ENCODE results near the gene STIP1. TPM values are rescaled to one million over a fixed set of nuclear protein-coding genes. Genes with fewer than 3 reads are reported as not detected.
A peak's percentile ranks its signal among the peaks of the same experiment; 100 is the strongest.

STIP1 gene
- total RNA-seq, 3 donors from 2014 or later, result 49.4 to 118 (median 80.3) TPM

- ATAC-seq (no peak), DNase-seq (no peak)
- Histone ChIP-seq H3K36me3 (ENCODE audit: low read depth) (peaks cover 22% of the 10 kb centered on the region), H3K4me3 (no peak overlapping the region), H3K4me1 (ENCODE audit: low read depth) (no peaks in the 10 kb centered on the region), H3K9me3 (no peaks in the 10 kb centered on the region)
- no peak for TF ChIP-seq CTCF (IDR thresholded peaks at IDR 0.05)
- intact Hi-C loops (cut with DNase I, micrococcal nuclease), result no loop called here
Observed at GRCh38 chr11:64198511-64198910, 12.5 kb downstream of the STIP1 start.

GRCh38 chr11:64201543-64201942, 15.6 kb downstream of the STIP1 start:
- Histone ChIP-seq H3K9me3 (no peaks in the 10 kb centered on the region), H3K4me3 (no peak overlapping the region), H3K36me3 (ENCODE audit: low read depth) (peaks cover 14% of the 10 kb centered on the region), H3K4me1 (ENCODE audit: low read depth) (peaks cover 24% of the 10 kb centered on the region)
- no peak for TF ChIP-seq CTCF (IDR thresholded peaks at IDR 0.05)
- DNase-seq (no peak), ATAC-seq (no peak)
- intact Hi-C loops (cut with DNase I, micrococcal nuclease), result loop anchor here in 1 of 2 donors (10.0 kb wide), 1 partner anchor 103 kb away; the partner anchor contains the start of genes CATSPERZ and ESRRA

- intact Hi-C loops (cut with DNase I, micrococcal nuclease), result loop anchor here in 1 of 2 donors (10.0 kb wide), 1 partner anchor 102 kb away; the partner anchor contains the start of genes CATSPERZ and ESRRA
- peaks cover 14% of the 10 kb centered on the region for H3K36me3 ChIP-seq (ENCODE audit: low read depth)
- peaks cover 29% of the 10 kb centered on the region for H3K4me1 ChIP-seq (ENCODE audit: low read depth)
- TF ChIP-seq CTCF (IDR thresholded peaks at IDR 0.05), result no peak
- DNase-seq (no peak), ATAC-seq (no peak)
- no peaks in the 10 kb centered on the region for H3K9me3 ChIP-seq
- H3K4me3 ChIP-seq, result no peak overlapping the region
Observed at GRCh38 chr11:64202992-64203391, 17.0 kb downstream of the STIP1 start.

GRCh38 chr11:64203421-64204079, 17.6 kb downstream of the STIP1 start:
- Histone ChIP-seq H3K9me3 (no peaks in the 10 kb centered on the region), H3K4me3 (no peak overlapping the region), H3K36me3 (ENCODE audit: low read depth) (peaks cover 14% of the 10 kb centered on the region), H3K4me1 (ENCODE audit: low read depth) (peaks cover 32% of the 10 kb centered on the region)
- ATAC-seq (no peak), DNase-seq (no peak)
- no peak for TF ChIP-seq CTCF (IDR thresholded peaks at IDR 0.05)
- intact Hi-C loops (cut with DNase I, micrococcal nuclease), result loop anchor here in 1 of 2 donors (10.0 kb wide), 1 partner anchor 101 kb away; the partner anchor contains the start of genes CATSPERZ and ESRRA

GRCh38 chr11:64204080-64204440, 18.1 kb downstream of the STIP1 start:
- Histone ChIP-seq H3K4me3 (no peak overlapping the region), H3K9me3 (no peaks in the 10 kb centered on the region), H3K36me3 (ENCODE audit: low read depth) (peaks cover 14% of the 10 kb centered on the region), H3K4me1 (ENCODE audit: low read depth) (peaks cover 32% of the 10 kb centered on the region)
- peak in 1 of 3 donors; percentile 35 for DNase-seq
- TF ChIP-seq CTCF (IDR thresholded peaks at IDR 0.05), result no peak
- intact Hi-C loops (cut with DNase I, micrococcal nuclease), result loop anchor here in 1 of 2 donors (10.0 kb wide), 1 partner anchor 101 kb away; the partner anchor contains the start of genes CATSPERZ and ESRRA
- ATAC-seq, result no peak

Measured in mucosa of descending colon (tissue), 3 donors.